ENCODE results near the gene KCNJ9. TPM values are rescaled to one million over a fixed set of nuclear protein-coding genes. Genes with fewer than 3 reads are reported as not detected.

Gene KCNJ9
- total RNA-seq, 1 donor from 2014 or later, result not detected

DNA sequence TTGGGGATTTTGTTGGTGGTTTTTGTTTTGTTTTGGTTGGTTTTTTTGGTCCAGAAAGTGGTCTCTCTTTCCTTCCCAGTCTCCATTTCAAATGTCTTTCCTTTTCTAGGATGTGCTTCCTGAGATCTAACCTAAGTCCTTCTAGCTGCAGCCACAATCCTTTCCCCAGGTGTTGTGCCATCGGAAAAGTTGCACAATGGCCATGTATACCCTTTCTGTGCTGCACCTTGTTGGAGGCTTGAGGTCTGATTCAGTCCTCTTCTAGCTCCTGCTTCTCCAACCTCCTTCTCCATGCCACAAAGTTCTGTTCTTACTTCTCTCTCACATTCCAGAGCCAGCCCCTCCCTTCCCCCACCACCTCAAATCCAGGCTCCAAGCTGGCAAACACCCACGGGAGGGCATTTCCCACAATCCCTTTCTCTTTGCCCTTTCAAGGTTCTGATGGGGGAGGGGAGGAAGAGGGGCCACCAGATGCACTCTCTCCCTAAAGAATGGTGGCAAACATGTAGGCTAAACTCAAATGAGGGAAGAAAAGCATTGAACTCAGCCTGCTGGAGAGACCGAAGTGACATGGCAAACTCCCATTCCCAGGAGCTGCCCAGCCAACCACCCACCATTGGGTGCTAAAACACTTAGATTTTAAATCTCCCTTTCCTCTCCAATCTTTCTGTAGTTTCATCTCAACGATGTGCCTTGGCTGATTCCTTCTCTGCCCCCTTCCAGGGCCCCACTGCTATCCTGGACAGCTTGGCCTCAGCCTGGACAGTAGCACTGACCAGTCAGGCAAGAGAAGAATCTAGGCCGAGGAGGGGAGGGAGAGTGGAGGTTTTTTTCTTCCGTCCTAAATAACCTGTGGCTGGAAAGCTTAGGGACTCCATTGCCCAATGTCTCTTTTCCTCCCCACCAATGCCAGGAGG is 14.3 kb upstream of the KCNJ9 start:
- DNase-seq (ENCODE audit: low read depth), result no peak
- H3K4me3 ChIP-seq (ENCODE audit: low read depth, low read length), result no peak overlapping the region
- TF ChIP-seq, protein P1, sequence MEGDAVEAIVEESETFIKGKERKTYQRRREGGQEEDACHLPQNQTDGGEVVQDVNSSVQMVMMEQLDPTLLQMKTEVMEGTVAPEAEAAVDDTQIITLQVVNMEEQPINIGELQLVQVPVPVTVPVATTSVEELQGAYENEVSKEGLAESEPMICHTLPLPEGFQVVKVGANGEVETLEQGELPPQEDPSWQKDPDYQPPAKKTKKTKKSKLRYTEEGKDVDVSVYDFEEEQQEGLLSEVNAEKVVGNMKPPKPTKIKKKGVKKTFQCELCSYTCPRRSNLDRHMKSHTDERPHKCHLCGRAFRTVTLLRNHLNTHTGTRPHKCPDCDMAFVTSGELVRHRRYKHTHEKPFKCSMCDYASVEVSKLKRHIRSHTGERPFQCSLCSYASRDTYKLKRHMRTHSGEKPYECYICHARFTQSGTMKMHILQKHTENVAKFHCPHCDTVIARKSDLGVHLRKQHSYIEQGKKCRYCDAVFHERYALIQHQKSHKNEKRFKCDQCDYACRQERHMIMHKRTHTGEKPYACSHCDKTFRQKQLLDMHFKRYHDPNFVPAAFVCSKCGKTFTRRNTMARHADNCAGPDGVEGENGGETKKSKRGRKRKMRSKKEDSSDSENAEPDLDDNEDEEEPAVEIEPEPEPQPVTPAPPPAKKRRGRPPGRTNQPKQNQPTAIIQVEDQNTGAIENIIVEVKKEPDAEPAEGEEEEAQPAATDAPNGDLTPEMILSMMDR (conservative IDR thresholded peaks at IDR 0.05; ENCODE audit: low read depth, low read length), result no peak

DNA sequence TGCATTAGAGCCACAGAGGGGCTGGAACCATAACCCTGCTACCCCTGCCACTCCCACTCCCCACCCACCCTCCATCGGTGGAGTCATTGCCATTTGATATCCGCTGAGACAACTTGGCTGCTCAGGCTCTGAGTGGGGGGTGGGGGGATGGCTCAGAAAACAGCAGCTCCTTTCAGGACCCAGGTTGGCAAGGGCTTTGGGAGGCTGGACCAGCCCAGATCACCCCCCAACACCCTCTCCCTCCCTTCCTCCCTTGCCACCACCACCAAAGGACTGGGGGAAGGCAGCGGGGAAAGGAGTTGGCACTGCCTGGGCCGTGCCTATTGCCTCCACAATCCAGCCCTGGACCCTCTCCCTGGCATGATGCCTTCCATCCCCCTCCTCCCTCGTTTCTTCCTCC is 13.1 kb upstream of the KCNJ9 start:
- H3K4me3 ChIP-seq (ENCODE audit: low read depth, low read length), result no peak overlapping the region
- no peak for DNase-seq (ENCODE audit: low read depth)
- TF ChIP-seq, protein P1 (conservative IDR thresholded peaks at IDR 0.05; ENCODE audit: low read depth, low read length), result no peak

DNA sequence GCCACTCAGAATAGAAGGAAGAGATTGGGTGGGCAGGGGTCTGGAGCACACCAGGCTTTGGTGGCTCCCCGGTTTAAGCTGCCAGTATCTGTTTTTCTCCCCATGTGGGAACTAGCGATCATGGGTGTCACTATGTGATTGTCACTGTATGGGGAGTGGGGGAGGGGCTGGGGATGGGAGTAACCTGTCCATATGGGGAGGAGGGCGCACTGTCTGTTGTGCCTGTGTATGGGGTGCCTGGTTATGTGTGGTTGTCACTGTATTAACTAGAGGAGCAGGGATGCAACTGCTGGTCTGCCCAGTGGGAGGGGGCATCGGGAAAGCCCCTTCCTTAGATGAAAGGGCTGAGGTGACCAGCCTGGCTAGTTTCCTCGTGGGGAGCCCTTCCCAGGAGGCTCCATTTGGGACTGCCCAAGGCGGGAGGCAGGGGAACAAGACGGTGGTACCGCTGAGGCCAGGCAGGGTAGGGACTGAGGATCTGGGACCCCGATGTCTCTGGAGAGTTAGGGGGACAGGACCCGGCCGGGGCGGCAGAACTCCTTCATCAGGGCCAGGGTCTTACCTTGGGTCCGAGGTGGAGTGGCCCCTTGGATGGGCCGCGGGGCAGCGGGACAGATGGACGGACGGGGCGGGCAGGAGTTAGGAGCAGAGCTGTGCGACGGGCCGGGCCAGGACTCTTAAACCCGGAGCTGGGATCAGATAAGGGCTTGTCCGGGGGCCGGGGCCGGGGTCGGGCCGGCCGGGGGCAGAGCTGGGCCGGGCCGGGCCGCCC is 11.7 kb upstream of the KCNJ9 start, which contains the start of gene KCNJ10:
TSS of gene KCNJ10 (minus strand) at position 701 of the 772 bp plus-strand sequence. CDS start 27,628 bp downstream, outside the sequence.
- no peak for DNase-seq (ENCODE audit: low read depth)
- TF ChIP-seq, protein P1 (conservative IDR thresholded peaks at IDR 0.05; ENCODE audit: low read depth, low read length), result no peak
- H3K4me3 ChIP-seq (ENCODE audit: low read depth, low read length), result peak within 1 kb of the TSS; percentile 47

DNA sequence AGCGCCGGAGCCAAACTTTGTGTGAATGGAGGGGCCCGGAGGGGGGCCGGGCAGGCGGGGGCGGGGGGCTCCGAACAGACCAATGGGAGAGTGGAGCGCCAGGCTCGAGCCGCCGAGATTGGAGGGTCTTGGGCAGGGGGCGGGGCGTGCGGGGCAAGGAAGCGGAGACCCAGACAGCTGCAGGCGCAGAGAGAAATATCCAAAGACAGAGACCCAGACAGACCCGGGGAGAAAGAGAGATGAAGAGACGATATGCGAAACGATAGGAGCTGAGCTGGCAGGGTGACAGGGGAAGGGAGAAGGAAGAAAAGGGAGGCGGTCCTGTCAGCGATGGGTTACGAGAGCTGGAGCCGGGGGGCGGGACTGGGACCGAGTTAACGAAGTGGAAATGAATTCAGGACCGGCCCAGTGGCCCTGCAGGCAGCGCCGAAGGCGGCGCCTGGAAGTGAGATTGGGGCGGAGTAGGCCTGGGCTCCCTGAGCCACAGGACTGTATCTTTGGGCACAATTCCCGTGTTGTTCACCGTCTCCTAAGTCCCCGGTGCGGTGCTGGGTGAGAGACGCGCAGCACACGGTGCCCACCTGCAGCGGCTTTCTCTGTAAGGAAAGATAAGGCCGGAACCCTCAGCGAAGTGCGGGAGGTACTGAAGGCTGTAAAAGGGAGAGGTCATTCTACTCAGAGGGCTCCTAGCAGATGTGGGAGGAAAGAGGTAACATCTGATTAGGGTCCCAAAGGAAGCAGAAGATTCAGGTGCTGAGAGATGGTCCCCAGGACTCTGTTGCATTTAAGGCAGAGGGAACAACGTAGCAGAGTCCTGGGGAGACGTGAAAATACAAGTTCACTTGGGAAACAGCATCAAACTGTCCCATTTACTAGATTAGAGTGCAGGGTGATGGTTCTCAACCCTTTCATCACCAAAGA is 10.8 kb upstream of the KCNJ9 start:
- no peak for DNase-seq (ENCODE audit: low read depth)
- TF ChIP-seq, protein P1 (conservative IDR thresholded peaks at IDR 0.05; ENCODE audit: low read depth, low read length), result no peak
- peak overlapping the region; percentile 47 for H3K4me3 ChIP-seq (ENCODE audit: low read depth, low read length)

DNA sequence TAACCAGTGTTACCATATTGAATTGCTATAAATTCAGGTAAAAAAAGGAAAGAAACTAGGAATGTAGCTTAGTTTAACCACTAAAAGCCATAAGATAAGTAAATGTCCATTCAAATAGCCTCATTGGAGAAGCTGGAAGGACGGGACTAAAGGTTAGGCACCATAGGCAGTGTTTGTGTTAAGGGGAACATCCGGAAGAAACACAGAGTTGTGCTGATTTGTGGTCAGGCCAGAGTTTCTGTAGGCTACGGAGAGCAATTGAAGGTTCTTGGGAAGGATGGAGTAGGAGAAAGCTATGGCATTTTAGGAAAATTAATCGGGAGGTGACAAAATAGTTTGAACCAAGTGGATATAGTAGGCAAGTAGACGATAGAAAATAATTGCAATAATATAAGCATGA is 10.0 kb upstream of the KCNJ9 start:
- no peak for DNase-seq (ENCODE audit: low read depth)
- TF ChIP-seq, protein P1 (conservative IDR thresholded peaks at IDR 0.05; ENCODE audit: low read depth, low read length), result no peak
- no peak overlapping the region for H3K4me3 ChIP-seq (ENCODE audit: low read depth, low read length)

DNA sequence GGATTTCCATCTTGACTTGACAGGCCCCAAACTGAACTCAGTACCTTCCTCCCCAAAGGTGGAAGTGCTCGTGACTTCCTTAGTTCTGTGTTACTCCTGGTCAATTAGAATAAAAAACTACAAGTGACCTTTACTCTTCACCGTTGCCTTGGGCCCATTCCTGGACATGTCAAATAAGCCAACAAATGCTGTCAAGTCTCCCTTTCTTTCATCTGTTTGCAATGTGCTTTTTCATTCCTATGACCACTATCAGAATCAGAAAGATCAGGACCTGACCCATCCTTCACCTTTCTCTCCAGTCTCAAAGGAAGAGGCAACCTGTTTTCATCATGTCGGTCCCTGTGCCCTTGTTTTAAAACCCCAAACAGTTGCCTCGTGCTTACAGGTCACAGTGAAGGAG is 6.5 kb upstream of the KCNJ9 start:
- TF ChIP-seq, protein P1 (conservative IDR thresholded peaks at IDR 0.05; ENCODE audit: low read depth, low read length), result no peak
- no peak for DNase-seq (ENCODE audit: low read depth)
- no peak overlapping the region for H3K4me3 ChIP-seq (ENCODE audit: low read depth, low read length)

All from epithelial cell of proximal tubule (primary cell).